GM18511 (cell line): Measurements from ENCODE around the gene GSTM2.
"Not testable (repeated sequence)": the region's sequence is repeated elsewhere in the genome, so short reads cannot be mapped to it uniquely, and the experiment has no call there.

Experiments used
- ATAC-seq: cut with Tn5 transposase; IDR thresholded peaks from one replicate; pipeline ENCODE4 v1.9.1; 2021; ENCODE audit warnings: mild to moderate bottlenecking, moderate library complexity; ENCODE audit not compliant: unreplicated experiment

Gene GSTM2

GRCh38 chr1:109673861-109674260 is 6.0 kb downstream of the GSTM2 start:
- ATAC-seq: not testable (repeated sequence)

- ATAC-seq: not testable (repeated sequence)
Observed at GRCh38 chr1:109676683-109677381, 9.0 kb downstream of the GSTM2 start.

- no peak for ATAC-seq
Observed at GRCh38 chr1:109677459-109677858, 9.6 kb downstream of the GSTM2 start.

- not testable (repeated sequence) for ATAC-seq
Observed at GRCh38 chr1:109678637-109679036, 10.8 kb downstream of the GSTM2 start.

GRCh38 chr1:109684777-109685176 is 16.9 kb downstream of the GSTM2 start:
- not testable (repeated sequence) for ATAC-seq

GRCh38 chr1:109685399-109685798 is 17.5 kb downstream of the GSTM2 start:
- ATAC-seq: not testable (repeated sequence)

- ATAC-seq: not testable (repeated sequence)
Observed at GRCh38 chr1:109685890-109686289, 18.0 kb downstream of the GSTM2 start.

GRCh38 chr1:109687109-109687508 is 19.3 kb downstream of the GSTM2 start:
- not testable (repeated sequence) for ATAC-seq

GRCh38 chr1:109687641-109688499 is 20.0 kb downstream of the GSTM2 start, which contains the start of gene GSTM1:
Gene GSTM1, plus strand, starts transcription at chr1:109687817. Its CDS starts 57 bp downstream, at chr1:109687874.
- no peak for ATAC-seq

- ATAC-seq: no peak
Observed at GRCh38 chr1:109689844-109690405, 22.1 kb downstream of the GSTM2 start.

GRCh38 chr1:109691759-109692158 is 23.9 kb downstream of the GSTM2 start:
- ATAC-seq: no peak

GRCh38 chr1:109694400-109694799 is 26.5 kb downstream of the GSTM2 start:
- not testable (repeated sequence) for ATAC-seq

GRCh38 chr1:109695138-109695537 is 27.3 kb downstream of the GSTM2 start:
- ATAC-seq: not testable (repeated sequence)

GRCh38 chr1:109697066-109697465 is 29.2 kb downstream of the GSTM2 start:
- no peak for ATAC-seq

- not testable (repeated sequence) for ATAC-seq
Observed at GRCh38 chr1:109697861-109698260, 30.0 kb downstream of the GSTM2 start.

- ATAC-seq: not testable (repeated sequence)
Observed at GRCh38 chr1:109702940-109703339, 35.1 kb downstream of the GSTM2 start.

GRCh38 chr1:109704173-109704572 is 36.3 kb downstream of the GSTM2 start:
- no peak for ATAC-seq

GRCh38 chr1:109705411-109705810 is 37.6 kb downstream of the GSTM2 start:
- ATAC-seq: no peak

GRCh38 chr1:109708949-109709348 is 41.1 kb downstream of the GSTM2 start:
- not testable (repeated sequence) for ATAC-seq

GRCh38 chr1:109709822-109710221 is 42.0 kb downstream of the GSTM2 start:
- not testable (repeated sequence) for ATAC-seq

GRCh38 chr1:109711593-109712320 is 43.9 kb downstream of the GSTM2 start, which contains the start of gene GSTM5:
Gene GSTM5, plus strand, starts transcription at chr1:109712251. Its CDS starts 62 bp downstream, at chr1:109712313.
- ATAC-seq: not testable (repeated sequence)
